ENCODE measurements around the gene DUOX2.
"Not testable (repeated sequence)": the region's sequence is repeated elsewhere in the genome, so short reads cannot be mapped to it uniquely, and the experiment has no call there.

- TF ChIP-seq CTCF (IDR thresholded peaks at IDR 0.05); EZH2 (IDR thresholded peaks at IDR 0.05; ENCODE audit: borderline replicate concordance, insufficient read depth, low read depth, low read length, poor library complexity, severe bottlenecking): not testable (repeated sequence)
Observed at GRCh38 chr15:45042859-45043258, 71.1 kb downstream of the DUOX2 start.

All from B cell (primary cell).